GM23338 (cell line): ENCODE measurements around the gene GLMN.

ENCODE experiments used
- CREB1 ChIP-seq: fragments of 250-450 bp; sonication (Bioruptor Pico); IDR thresholded peaks from 2 replicates; pipeline ENCODE4 v1.5.0; 2020; ENCODE audit warnings: low read depth, mild to moderate bottlenecking, moderate library complexity
- EZH2 ChIP-seq: fragments of 200-600 bp; sonication (generic); IDR thresholded peaks from one replicate; pipeline ENCODE4 v1.8.0; 2017; ENCODE audit warnings: antibody characterized with exemption, mild to moderate bottlenecking, low read depth; ENCODE audit not compliant: unreplicated experiment
- POLR2AphosphoS5 ChIP-seq: IDR thresholded peaks from 2 replicates; pipeline ENCODE4 v1.6.1; 2016; ENCODE audit warnings: antibody characterized with exemption, low read depth
- REST ChIP-seq: IDR thresholded peaks from one replicate; pipeline ENCODE4 v1.6.1; 2018; ENCODE audit warnings: antibody characterized with exemption; ENCODE audit not compliant: unreplicated experiment
- ZNF331 ChIP-seq: fragments of 250-450 bp; sonication (Bioruptor Pico); IDR thresholded peaks from 2 replicates; pipeline ENCODE4 v1.5.0; 2020; ENCODE audit warnings: low read depth, mild to moderate bottlenecking, moderate library complexity
- TF ChIP-seq, protein P1 (sequence below), 2 experiments: fragments of 200-600 bp in 1 of 2; sonication (generic) in 1 of 2; conservative IDR thresholded peaks; 2 replicates each; pipeline versions ENCODE4 v1.5.1 to v1.6.1; 2016 to 2017; ENCODE audit warnings: antibody characterized with exemption in 2 of 2, low read depth in 2 of 2, mild to moderate bottlenecking in 2 of 2, moderate library complexity in 1 of 2

DNA sequence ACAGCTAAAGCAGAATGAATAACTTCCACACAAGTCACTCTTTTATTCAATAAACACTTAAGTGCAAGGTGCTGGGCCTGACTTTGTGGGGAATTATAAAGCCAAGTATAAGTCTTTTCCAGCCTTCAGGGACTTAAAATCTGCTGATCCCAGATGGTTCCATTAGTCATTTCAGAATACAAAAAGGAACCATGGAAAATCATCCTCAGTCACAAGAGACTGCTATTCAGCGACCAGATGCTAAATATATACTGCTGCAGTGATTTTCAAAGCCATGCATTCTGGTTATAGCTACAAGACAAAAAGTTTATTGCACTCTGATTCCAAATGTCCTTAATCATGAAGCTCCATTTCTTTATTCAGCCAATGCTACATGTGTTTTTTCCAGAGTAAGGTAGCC, 25.7 kb downstream of the GLMN start:
- TF ChIP-seq, protein P1, sequence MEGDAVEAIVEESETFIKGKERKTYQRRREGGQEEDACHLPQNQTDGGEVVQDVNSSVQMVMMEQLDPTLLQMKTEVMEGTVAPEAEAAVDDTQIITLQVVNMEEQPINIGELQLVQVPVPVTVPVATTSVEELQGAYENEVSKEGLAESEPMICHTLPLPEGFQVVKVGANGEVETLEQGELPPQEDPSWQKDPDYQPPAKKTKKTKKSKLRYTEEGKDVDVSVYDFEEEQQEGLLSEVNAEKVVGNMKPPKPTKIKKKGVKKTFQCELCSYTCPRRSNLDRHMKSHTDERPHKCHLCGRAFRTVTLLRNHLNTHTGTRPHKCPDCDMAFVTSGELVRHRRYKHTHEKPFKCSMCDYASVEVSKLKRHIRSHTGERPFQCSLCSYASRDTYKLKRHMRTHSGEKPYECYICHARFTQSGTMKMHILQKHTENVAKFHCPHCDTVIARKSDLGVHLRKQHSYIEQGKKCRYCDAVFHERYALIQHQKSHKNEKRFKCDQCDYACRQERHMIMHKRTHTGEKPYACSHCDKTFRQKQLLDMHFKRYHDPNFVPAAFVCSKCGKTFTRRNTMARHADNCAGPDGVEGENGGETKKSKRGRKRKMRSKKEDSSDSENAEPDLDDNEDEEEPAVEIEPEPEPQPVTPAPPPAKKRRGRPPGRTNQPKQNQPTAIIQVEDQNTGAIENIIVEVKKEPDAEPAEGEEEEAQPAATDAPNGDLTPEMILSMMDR (conservative IDR thresholded peaks at IDR 0.05; ENCODE audit: low read depth in 2 of 2): no peak
- no peak for TF ChIP-seq CREB1 (CRISPR knock-in tag)
- no peak for TF ChIP-seq REST
- no peak for TF ChIP-seq ZNF331 (CRISPR knock-in tag)
- no peak for TF ChIP-seq POLR2AphosphoS5
- no peak for TF ChIP-seq EZH2
